Ascending aorta (tissue), 2 donors: Measurements from ENCODE around the gene ENOX1. TPM values are rescaled to one million over a fixed set of nuclear protein-coding genes. Genes with fewer than 3 reads are reported as not detected.

Source experiments
- DNase-seq, 2 donors: peaks; one replicate each; pipeline ENCODE4 v3.0.0-alpha.2; 2019; ENCODE audit warnings: low spot score in 2 of 2
- H3K27ac ChIP-seq, 2 donors: fragments of 200-600 bp; sonication (generic); one replicate each; pipeline ENCODE4 v1.5.1; 2016 to 2017; ENCODE audit warnings: mild to moderate bottlenecking in 1 of 2
- H3K27me3 ChIP-seq: fragments of 200-600 bp; sonication (generic); one replicate; pipeline ENCODE4 v1.5.1; 2017
- H3K36me3 ChIP-seq, 2 donors: fragments of 200-600 bp; sonication (generic); one replicate each; pipeline ENCODE4 v1.5.1; 2016
- H3K4me1 ChIP-seq, 2 donors: fragments of 200-600 bp; sonication (generic); one replicate each; pipeline ENCODE4 v1.5.1; 2016 to 2017; ENCODE audit warnings: mild to moderate bottlenecking in 1 of 2
- H3K4me3 ChIP-seq, 2 donors: fragments of 200-600 bp; sonication (generic); one replicate each; pipeline ENCODE4 v1.5.1; 2016 to 2017; ENCODE audit warnings: mild to moderate bottlenecking in 1 of 2
- H3K9me3 ChIP-seq, 2 donors: fragments of 200-600 bp; sonication (generic); one replicate each; pipeline ENCODE4 v1.5.1; 2016
- CTCF ChIP-seq, 3 experiments: fragments of 200-600 bp in 2 of 3; fragments of 450-650 bp in 1 of 3; sonication (generic) in 2 of 3; IDR thresholded peaks; one replicate each; pipeline ENCODE4 v1.5.1; 2016 to 2019; ENCODE audit warnings: antibody characterized with exemption in 3 of 3, mild to moderate bottlenecking in 1 of 3, moderate library complexity in 1 of 3
- intact Hi-C: fragments of 100-400 bp; cut with DNase I; formaldehyde crosslinking; loops from one replicate; pipeline ENCODE4 v1.15.1; 2023
- total RNA-seq: library from RNA; depleted of rRNA; stranded (reverse); fragments of >200 nt; gene quantifications from one replicate; pipeline ENCODE4 v1.1.0, GENCODE V29; 2016

Gene ENOX1
- total RNA-seq, 1 donor from 2014 or later = 0.21 TPM

GRCh38 chr13:43608400-43609137 is 178.2 kb downstream of the ENOX1 start:
- Histone ChIP-seq H3K4me3 (no peak overlapping the region), H3K27ac (no peak overlapping the region), H3K36me3 (no peaks in the 10 kb centered on the region), H3K9me3 (no peaks in the 10 kb centered on the region), H3K27me3 (no peaks in the 10 kb centered on the region), H3K4me1 (no peaks in the 10 kb centered on the region)
- no peak for TF ChIP-seq CTCF (IDR thresholded peaks at IDR 0.05)
- no peak for DNase-seq
- intact Hi-C loops = no loop called here

DNA sequence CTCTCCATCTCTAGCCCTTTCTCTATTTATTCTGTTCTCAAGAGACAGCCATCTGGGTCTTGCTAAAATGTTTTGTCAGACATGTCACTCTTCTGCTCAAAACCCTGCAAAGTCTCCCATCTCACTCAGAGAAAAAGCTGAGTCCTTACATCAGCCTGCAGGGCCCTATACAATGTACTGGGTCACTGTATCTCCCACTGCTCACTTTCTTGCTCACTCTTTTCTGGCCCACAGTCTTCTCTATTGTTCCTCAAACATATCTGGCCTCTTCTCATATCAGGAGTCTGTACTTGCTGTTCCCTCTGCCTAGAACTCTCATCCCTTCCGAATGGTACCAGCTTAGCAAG is 189.2 kb downstream of the ENOX1 start:
- intact Hi-C loops = no loop called here
- no peak for TF ChIP-seq CTCF (IDR thresholded peaks at IDR 0.05)

GRCh38 chr13:43596924-43597598 is 189.7 kb downstream of the ENOX1 start:
- no peak for DNase-seq
- no peaks in the 10 kb centered on the region for H3K4me1 ChIP-seq
- no peaks in the 10 kb centered on the region for H3K9me3 ChIP-seq
- intact Hi-C loops = no loop called here
- no peaks in the 10 kb centered on the region for H3K27me3 ChIP-seq
- TF ChIP-seq CTCF (IDR thresholded peaks at IDR 0.05) = no peak
- H3K27ac ChIP-seq = no peak overlapping the region
- H3K4me3 ChIP-seq = no peak overlapping the region
- no peaks in the 10 kb centered on the region for H3K36me3 ChIP-seq

More for the DNA sequence above, 189.2 kb downstream of the ENOX1 start:
- Histone ChIP-seq H3K4me1 (no peaks in the 10 kb centered on the region), H3K4me3 (no peak overlapping the region), H3K27ac (no peak overlapping the region), H3K9me3 (no peaks in the 10 kb centered on the region), H3K27me3 (no peaks in the 10 kb centered on the region), H3K36me3 (no peaks in the 10 kb centered on the region)
- no peak for DNase-seq

DNA sequence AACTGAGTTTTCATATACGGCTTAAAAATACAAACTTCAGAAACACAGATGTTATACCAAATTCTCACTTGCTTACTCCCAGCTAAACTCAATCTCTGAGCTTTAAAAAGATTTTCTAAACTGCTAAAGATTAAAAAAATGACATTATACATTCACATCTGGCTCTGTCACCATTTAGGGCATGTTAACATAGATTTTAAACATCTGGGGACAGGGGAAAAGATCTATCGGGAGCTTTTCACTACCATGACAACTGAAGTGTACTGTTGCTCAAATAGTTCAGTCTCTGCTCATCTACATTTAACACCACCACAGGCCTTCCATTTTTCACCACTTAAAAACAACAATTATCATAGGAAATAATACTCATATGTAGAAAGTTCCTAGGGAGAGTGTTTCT is 190.8 kb downstream of the ENOX1 start:
- intact Hi-C loops = no loop called here
- Histone ChIP-seq H3K27ac (no peak overlapping the region), H3K36me3 (no peaks in the 10 kb centered on the region), H3K4me3 (no peak overlapping the region), H3K9me3 (no peaks in the 10 kb centered on the region), H3K4me1 (no peaks in the 10 kb centered on the region), H3K27me3 (no peaks in the 10 kb centered on the region)
- no peak for TF ChIP-seq CTCF (IDR thresholded peaks at IDR 0.05)
- no peak for DNase-seq

GRCh38 chr13:43587376-43587775 is 199.4 kb downstream of the ENOX1 start:
- Histone ChIP-seq H3K27me3 (no peaks in the 10 kb centered on the region), H3K4me1 (no peaks in the 10 kb centered on the region), H3K27ac (no peak overlapping the region), H3K36me3 (no peaks in the 10 kb centered on the region), H3K9me3 (no peaks in the 10 kb centered on the region), H3K4me3 (no peak overlapping the region)
- intact Hi-C loops = no loop called here
- no peak for TF ChIP-seq CTCF (IDR thresholded peaks at IDR 0.05)
- DNase-seq = no peak
